HEK293T (cell line): ENCODE measurements around the gene ZNF460.

Experiments used
- ARNT ChIP-seq: fragments of 450-650 bp; IDR thresholded peaks from 2 replicates; pipeline ENCODE4 v1.6.1; 2017; ENCODE audit warnings: mild to moderate bottlenecking
- CTBP1 ChIP-seq: fragments of 450-650 bp; IDR thresholded peaks from 2 replicates; pipeline ENCODE4 v1.6.1; 2016; ENCODE audit warnings: borderline replicate concordance
- FOXK2 ChIP-seq: fragments of 450-650 bp; IDR thresholded peaks from 2 replicates; pipeline ENCODE4 v1.6.1; 2016; ENCODE audit warnings: mild to moderate bottlenecking
- FOXM1 ChIP-seq: fragments of 450-650 bp; IDR thresholded peaks from 2 replicates; pipeline ENCODE4 v1.6.1; 2017; ENCODE audit warnings: mild to moderate bottlenecking, borderline replicate concordance
- HDGF ChIP-seq: fragments of 450-650 bp; IDR thresholded peaks from 2 replicates; pipeline ENCODE4 v1.6.1; 2017; ENCODE audit warnings: antibody characterized with exemption, borderline replicate concordance
- L3MBTL2 ChIP-seq: fragments of 450-650 bp; conservative IDR thresholded peaks from 2 replicates; pipeline ENCODE4 v1.6.1; 2016; ENCODE audit warnings: mild to moderate bottlenecking
- SP1 ChIP-seq: fragments of 450-650 bp; IDR thresholded peaks from 2 replicates; pipeline ENCODE4 v1.6.1; 2017
- SUZ12 ChIP-seq: fragments of 450-650 bp; IDR thresholded peaks from 2 replicates; pipeline ENCODE4 v1.6.1; 2016; ENCODE audit warnings: mild to moderate bottlenecking
- ZNF384 ChIP-seq: fragments of 450-650 bp; IDR thresholded peaks from 2 replicates; pipeline ENCODE4 v1.6.1; 2016

DNA sequence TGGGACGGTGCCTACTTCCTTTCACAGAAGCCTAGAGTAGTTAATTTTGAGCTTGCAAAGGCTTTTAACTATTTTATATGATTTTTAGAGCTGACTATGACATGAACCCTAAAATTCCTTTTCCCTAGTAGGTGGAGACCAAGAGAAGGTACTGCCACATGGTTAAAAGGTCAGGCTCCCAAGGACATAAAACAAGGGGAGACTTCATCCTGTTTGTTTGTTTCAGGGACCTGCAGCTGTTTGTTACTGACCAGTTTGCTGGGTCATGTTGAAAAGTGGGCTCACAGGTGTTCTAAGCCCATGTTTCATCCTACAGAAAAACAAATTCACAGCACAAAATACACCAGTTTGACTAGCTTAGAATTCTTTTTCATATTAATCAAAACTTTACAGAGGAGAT lies 3.9 kb upstream of the ZNF460 start:
- TF ChIP-seq CTBP1 (no peak), FOXM1 (no peak), SP1 (no peak), ARNT (no peak), HDGF (no peak), SUZ12 (no peak), L3MBTL2 (no peak), ZNF384 (no peak), FOXK2 (no peak)
